GM18868 (cell line): ENCODE measurements around the gene CDKN2AIPNL.
"Not testable (repeated sequence)": the region's sequence is repeated elsewhere in the genome, so short reads cannot be mapped to it uniquely, and the experiment has no call there.

Experiments
- ATAC-seq: cut with Tn5 transposase; IDR thresholded peaks from one replicate; pipeline ENCODE4 v1.9.1; 2021; ENCODE audit warnings: mild to moderate bottlenecking, moderate library complexity; ENCODE audit not compliant: unreplicated experiment

Gene CDKN2AIPNL

GRCh38 chr5:134438721-134439123 is 27.0 kb upstream of the CDKN2AIPNL start:
- ATAC-seq, result no peak

DNA sequence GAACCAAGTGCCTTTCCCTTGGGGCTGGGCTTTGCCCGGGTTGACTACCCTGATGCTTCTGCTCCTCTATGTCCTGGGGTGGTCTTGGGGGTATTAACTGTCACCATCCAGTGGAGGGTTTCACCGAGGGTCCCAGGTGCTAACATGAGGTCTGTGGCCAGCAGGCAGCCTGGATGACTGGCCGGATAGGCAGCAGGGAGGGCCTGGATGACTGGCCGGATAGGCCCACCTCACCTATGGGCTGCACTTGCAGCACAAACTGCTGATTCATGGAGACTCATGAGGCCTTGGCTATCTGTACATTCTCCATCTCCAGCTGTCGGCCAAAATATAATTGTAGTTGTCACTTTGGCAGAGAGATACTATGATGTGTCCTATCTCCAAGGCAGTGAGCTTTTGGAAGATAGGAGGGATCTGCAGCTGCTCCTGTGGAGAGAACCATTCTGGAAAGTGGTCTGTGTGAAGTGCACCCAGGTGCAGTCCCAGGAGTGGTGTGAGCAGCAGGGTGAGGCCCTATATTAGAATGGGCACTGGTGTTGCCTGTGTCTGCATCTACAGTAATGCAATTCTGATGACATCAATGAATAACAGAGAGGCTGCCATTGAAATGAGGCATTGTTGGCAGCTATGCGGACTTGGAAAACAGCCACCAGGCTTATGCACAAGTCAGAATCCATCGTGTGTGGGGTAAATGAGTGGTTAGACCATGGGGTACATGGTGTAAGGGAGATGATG is 26.3 kb upstream of the CDKN2AIPNL start:
- ATAC-seq, result no peak

DNA sequence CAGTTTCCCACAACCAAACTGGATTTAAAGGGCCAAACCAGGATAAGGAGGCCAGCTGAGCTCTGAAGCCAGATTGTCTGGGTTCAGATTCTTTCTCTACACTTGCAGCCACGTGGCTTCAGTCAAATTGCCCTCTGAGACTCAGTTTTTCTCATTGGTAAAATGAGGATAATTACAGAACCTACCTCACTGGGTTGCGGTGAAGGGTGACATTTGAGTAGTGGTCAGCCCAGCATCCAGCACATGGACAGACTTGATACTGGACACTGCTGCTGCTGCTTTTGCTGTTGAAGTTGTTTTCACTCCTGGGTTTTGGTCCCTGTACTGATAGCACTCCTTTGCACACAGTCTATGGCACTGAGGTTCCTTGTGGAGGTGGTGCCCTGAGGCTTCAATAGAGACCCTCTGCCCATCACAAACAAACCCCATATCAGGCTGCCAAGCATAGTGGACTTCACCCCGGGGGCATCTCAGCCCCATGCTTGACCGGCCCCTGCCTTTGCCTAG is 25.7 kb upstream of the CDKN2AIPNL start:
- no peak for ATAC-seq

GRCh38 chr5:134436523-134437339 is 25.1 kb upstream of the CDKN2AIPNL start:
- peak; percentile 87 for ATAC-seq

GRCh38 chr5:134435560-134435959 is 23.9 kb upstream of the CDKN2AIPNL start:
- no peak for ATAC-seq

DNA sequence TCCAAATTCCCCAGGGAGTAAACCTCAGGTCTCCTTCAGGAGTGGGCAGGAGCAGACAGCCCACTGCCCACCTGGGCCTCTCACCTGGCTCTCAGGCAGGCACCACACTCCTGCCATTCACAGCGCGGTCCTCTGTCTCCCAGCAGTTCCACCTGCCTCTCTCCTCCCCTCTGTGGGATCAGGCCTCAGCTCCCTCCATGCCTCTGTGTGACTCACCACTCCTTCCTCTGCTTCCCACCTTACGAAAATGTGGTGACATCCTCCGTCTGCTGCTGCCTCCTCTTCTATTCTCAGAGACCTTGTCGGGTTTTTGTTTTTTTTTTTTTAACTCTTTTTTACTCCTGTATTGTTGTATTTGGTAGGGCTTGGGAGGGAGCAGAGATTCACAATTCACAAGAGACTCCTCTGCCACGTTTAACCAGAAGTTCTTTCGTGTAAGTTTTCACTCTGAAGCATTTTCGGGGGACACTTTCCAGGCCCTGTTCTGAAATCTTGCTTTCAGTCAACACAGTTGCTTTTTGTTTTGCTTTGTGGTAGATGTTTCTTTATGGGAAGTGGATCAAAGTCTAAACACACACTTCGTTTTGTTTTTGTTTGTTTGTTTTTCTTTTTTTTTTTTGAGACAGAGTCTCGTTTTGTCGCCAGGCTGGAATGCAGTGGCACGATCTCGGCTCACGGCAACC is 21.1 kb upstream of the CDKN2AIPNL start:
- no peak for ATAC-seq

DNA sequence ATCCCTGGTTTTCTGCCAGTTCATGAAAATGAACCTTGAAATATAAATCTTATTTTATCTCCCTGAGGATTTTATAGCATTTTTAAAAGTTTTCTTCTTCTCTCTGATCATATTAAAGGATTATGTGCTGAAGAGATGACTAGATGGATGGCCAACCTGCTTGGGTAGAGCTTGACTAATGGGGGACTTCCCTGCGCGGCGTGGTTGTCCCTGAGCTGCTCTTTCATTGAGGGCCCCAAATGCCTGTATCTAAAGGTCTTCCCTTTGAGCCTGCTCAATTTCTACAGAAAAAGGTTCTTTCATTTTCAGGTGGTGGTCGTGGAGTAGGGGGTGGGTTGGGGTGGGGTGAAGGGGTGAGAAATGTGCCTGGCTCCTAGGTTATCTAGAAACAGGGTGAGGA is 20.5 kb upstream of the CDKN2AIPNL start:
- no peak for ATAC-seq

DNA sequence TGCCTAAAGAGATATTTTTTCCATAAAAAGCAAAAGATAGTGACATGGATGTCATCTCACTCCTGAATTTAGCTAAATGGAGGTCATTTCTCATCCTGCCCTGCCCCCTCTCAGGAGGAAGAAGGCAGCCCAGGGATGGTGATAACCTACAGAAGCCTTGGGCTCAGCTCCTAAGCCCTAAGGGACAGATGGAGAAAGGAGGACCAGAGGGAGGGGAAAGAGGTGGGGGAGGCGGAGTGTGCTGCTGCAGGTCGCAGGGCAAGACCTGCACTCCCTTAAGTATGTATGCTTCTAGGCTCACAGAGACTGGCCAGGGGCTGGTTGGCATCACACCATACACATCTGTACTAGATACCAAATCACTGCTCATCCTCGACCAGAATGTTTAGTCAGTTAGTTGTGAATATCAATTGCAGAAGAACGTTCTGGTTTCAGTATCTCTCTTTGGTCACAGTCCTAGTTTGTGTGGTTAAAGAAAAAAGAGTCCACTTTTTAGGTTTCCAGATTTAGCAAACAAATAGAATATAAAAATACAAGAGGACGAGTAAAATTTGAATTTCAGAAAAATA is 18.4 kb upstream of the CDKN2AIPNL start:
- ATAC-seq, result peak; percentile 46

DNA sequence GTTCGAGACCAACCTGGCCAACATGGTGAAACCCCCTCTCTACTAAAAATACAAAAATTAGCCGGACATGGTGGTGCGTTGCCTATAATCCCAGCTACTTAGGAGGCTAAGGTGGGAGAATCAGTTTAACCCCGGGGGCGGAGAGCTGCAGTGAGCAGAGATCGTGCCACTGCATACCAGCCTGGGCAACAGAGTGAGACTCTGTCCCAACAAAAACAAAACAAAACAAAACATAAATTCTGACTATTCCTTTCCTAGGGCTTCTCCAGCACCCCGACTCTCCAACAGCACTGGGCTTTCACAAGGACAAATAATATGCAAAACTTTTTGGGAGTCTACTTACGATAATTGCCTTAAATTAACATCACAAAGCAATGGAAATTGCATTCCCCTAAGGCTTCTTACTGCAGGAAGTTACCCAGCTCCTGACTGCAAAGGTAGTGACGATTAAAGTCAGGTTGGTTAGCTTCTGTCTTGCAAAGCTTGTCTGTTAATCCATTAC is 15.9 kb upstream of the CDKN2AIPNL start:
- no peak for ATAC-seq

GRCh38 chr5:134426361-134426760 is 14.7 kb upstream of the CDKN2AIPNL start:
- ATAC-seq, result no peak

DNA sequence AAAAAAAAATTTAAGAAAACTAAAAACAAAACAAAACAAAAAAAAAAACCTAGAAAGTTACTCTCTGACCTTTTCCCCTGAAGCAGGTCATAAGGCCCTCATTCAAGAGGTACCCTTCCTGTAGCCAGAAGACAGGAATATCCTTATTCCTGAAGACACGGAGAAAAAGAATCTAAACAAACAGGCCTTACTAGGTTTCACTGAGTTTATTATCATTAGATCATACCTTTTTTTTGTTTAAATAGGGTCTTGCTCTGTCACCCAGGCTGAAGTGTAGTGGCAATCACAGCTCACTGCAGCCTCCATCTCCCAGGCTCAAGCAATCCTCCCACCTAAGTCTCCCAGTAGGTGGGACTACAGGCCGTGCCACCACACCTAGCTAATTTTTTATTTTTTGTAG is 11.7 kb upstream of the CDKN2AIPNL start:
- no peak for ATAC-seq

- no peak for ATAC-seq
These were observed 11.2 kb upstream of the CDKN2AIPNL start for GRCh38 chr5:134422791-134423365.

DNA sequence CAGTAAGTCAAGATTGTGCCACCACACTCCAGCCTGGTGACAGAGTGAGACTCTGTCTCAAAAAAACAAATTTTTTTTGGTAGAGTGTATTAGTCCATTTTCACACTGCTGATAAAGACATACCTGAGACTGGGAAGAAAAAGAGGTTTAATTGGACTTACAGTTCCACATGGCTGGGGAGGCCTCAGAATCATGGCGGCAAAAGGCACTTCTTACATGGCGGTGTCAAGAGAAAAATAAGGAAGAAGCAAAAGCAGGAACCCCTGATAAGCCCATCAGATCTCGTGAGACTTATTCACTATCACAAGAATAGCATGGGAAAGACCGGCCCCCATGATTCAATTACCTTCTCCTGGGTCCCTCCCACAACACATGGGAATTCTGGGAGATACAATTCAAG is 9.4 kb upstream of the CDKN2AIPNL start:
- not testable (repeated sequence) for ATAC-seq

GRCh38 chr5:134420343-134420742 is 8.7 kb upstream of the CDKN2AIPNL start:
- ATAC-seq, result no peak

DNA sequence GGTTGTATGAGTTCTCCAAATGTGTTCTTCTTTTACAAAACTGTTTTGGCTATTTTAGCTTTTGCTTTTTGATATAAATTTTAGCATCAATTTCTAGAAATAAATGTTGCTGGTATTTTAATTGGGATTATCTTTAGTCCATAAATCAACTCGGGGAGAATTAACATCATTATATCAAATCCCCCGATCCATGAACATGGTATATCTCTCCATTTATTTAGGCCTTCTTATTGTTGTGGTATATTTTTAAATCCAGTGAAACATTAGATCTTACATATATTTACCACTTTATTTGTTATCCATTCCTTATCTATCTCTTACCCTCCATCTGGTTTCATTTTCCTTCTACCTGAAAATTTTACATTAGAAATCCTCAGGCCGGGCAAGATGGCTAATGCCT is 7.3 kb upstream of the CDKN2AIPNL start:
- no peak for ATAC-seq

GRCh38 chr5:134417707-134418106 is 6.0 kb upstream of the CDKN2AIPNL start:
- ATAC-seq, result no peak

DNA sequence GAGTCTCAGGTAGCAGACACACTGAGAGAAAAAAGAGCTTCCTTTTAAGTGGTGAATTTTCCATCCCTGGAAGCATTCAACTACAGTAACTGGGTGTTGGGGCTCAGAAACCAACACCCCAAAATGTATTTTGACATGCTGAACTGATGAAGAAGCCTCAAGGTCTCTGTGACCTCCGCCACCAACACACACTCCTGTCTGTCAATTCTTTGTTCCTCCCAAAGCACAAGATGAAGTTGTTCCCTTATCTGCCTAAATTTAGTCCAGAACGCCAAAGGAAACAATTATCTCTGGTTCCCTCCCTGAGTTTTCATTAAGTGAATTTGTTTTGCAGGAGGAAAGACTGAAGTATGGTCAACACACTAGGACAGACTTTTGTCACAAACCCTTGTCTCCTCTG is 1.4 kb upstream of the CDKN2AIPNL start:
- no peak for ATAC-seq

GRCh38 chr5:134411228-134411545 is 494 bp downstream of the CDKN2AIPNL start:
- ATAC-seq, result no peak

GRCh38 chr5:134410822-134411221 is 859 bp downstream of the CDKN2AIPNL start:
- no peak for ATAC-seq

GRCh38 chr5:134409321-134409720 is 2.4 kb downstream of the CDKN2AIPNL start:
- no peak for ATAC-seq

GRCh38 chr5:134406390-134406789 is 5.3 kb downstream of the CDKN2AIPNL start:
- no peak for ATAC-seq
